Measurements from ENCODE around the gene DVL1. TPM values are rescaled to one million over a fixed set of nuclear protein-coding genes. Genes with fewer than 3 reads are reported as not detected.

Gene DVL1
- total RNA-seq, 2 experiments from 2014 or later = 33.0 to 34.0 TPM

- Mint-ChIP-seq H3K36me3 (ENCODE audit: low read depth) (peaks cover 4% of the 10 kb centered on the region), H3K9me3 (no peaks in the 10 kb centered on the region), H3K4me1 (peaks cover 25% of the 10 kb centered on the region), H3K27me3 (no peaks in the 10 kb centered on the region), H3K4me3 (peak overlapping the region; percentile 86), H3K27ac (peak overlapping the region; percentile 89)
- DNase-seq = no peak
- POLR2A ChIA-PET = interaction anchor here (1.0 kb wide), 1 partner anchor 71 kb away, joined by 3 read pairs; the partner anchor contains the start of gene AURKAIP1
- CTCF ChIA-PET = interaction anchor here (0.8 to 1.3 kb wide), 6 partner anchors 9 to 241 kb away, joined by 3 to 9 read pairs (median 3); no protein-coding TSS in a partner anchor
These were observed 44.6 kb downstream of the DVL1 start for GRCh38 chr1:1304331-1305299.

- CTCF ChIA-PET = interaction anchor here (1.2 kb wide), 1 partner anchor 11 kb away, joined by 3 read pairs; no protein-coding TSS in a partner anchor
- no peak for DNase-seq
- Mint-ChIP-seq H3K4me3 (no peak overlapping the region), H3K9me3 (no peaks in the 10 kb centered on the region), H3K36me3 (ENCODE audit: low read depth) (peaks cover 4% of the 10 kb centered on the region), H3K27me3 (no peaks in the 10 kb centered on the region), H3K27ac (no peak overlapping the region), H3K4me1 (peaks cover 25% of the 10 kb centered on the region)
- POLR2A ChIA-PET = no interaction called here
These were observed 45.5 kb downstream of the DVL1 start for GRCh38 chr1:1303736-1304135.

GRCh38 chr1:1302951-1303509 is 46.2 kb downstream of the DVL1 start:
- POLR2A ChIA-PET = no interaction called here
- Mint-ChIP-seq H3K27me3 (no peaks in the 10 kb centered on the region), H3K27ac (no peak overlapping the region), H3K9me3 (no peaks in the 10 kb centered on the region), H3K36me3 (ENCODE audit: low read depth) (peaks cover 4% of the 10 kb centered on the region), H3K4me1 (peaks cover 25% of the 10 kb centered on the region), H3K4me3 (no peak overlapping the region)
- no peak for DNase-seq
- CTCF ChIA-PET = interaction anchor here (1.2 kb wide), 1 partner anchor 12 kb away, joined by 3 read pairs; no protein-coding TSS in a partner anchor

- peaks cover 23% of the 10 kb centered on the region for H3K4me1 Mint-ChIP-seq
- no peak for DNase-seq
- POLR2A ChIA-PET = no interaction called here
- H3K27ac Mint-ChIP-seq = no peak overlapping the region
- CTCF ChIA-PET = no interaction called here
- no peak overlapping the region for H3K4me3 Mint-ChIP-seq
- H3K36me3 Mint-ChIP-seq (ENCODE audit: low read depth) = peaks cover 4% of the 10 kb centered on the region
- no peaks in the 10 kb centered on the region for H3K9me3 Mint-ChIP-seq
- H3K27me3 Mint-ChIP-seq = no peaks in the 10 kb centered on the region
These were observed 47.2 kb downstream of the DVL1 start for GRCh38 chr1:1302006-1302430.

GRCh38 chr1:1300352-1300739 is 48.9 kb downstream of the DVL1 start:
- Mint-ChIP-seq H3K27ac (no peak overlapping the region), H3K36me3 (ENCODE audit: low read depth) (peaks cover 4% of the 10 kb centered on the region), H3K9me3 (no peaks in the 10 kb centered on the region), H3K4me1 (peaks cover 9% of the 10 kb centered on the region), H3K27me3 (no peaks in the 10 kb centered on the region), H3K4me3 (no peak overlapping the region)
- ChIA-PET POLR2A (no interaction called here), CTCF (interaction anchor here (0.9 to 2.1 kb wide), 3 partner anchors 9 to 178 kb away, joined by 4 to 5 read pairs (median 4); no protein-coding TSS in a partner anchor)
- DNase-seq = no peak

GRCh38 chr1:1299686-1300351 is 49.4 kb downstream of the DVL1 start:
- DNase-seq = peak; percentile 33
- ChIA-PET POLR2A (no interaction called here), CTCF (interaction anchor here (0.9 to 2.1 kb wide), 3 partner anchors 8 to 177 kb away, joined by 4 to 5 read pairs (median 4); no protein-coding TSS in a partner anchor)
- H3K4me3 Mint-ChIP-seq = no peak overlapping the region
- peaks cover 7% of the 10 kb centered on the region for H3K4me1 Mint-ChIP-seq
- H3K36me3 Mint-ChIP-seq (ENCODE audit: low read depth) = peaks cover 7% of the 10 kb centered on the region
- H3K9me3 Mint-ChIP-seq = no peaks in the 10 kb centered on the region
- no peaks in the 10 kb centered on the region for H3K27me3 Mint-ChIP-seq
- no peak overlapping the region for H3K27ac Mint-ChIP-seq

GRCh38 chr1:1298861-1299685 is 50.1 kb downstream of the DVL1 start:
- Mint-ChIP-seq H3K27ac (no peak overlapping the region), H3K4me3 (no peak overlapping the region), H3K36me3 (ENCODE audit: low read depth) (peaks cover 7% of the 10 kb centered on the region), H3K27me3 (no peaks in the 10 kb centered on the region), H3K9me3 (no peaks in the 10 kb centered on the region), H3K4me1 (peaks cover 3% of the 10 kb centered on the region)
- CTCF ChIA-PET = no interaction called here
- DNase-seq = no peak
- POLR2A ChIA-PET = no interaction called here

GRCh38 chr1:1297802-1298424 is 51.3 kb downstream of the DVL1 start:
- no peaks in the 10 kb centered on the region for H3K4me1 Mint-ChIP-seq
- DNase-seq = no peak
- H3K4me3 Mint-ChIP-seq = no peak overlapping the region
- peaks cover 7% of the 10 kb centered on the region for H3K36me3 Mint-ChIP-seq (ENCODE audit: low read depth)
- CTCF ChIA-PET = interaction anchor here (0.6 kb wide), 1 partner anchor 16 kb away, joined by 3 read pairs; no protein-coding TSS in a partner anchor
- H3K27me3 Mint-ChIP-seq = no peaks in the 10 kb centered on the region
- POLR2A ChIA-PET = no interaction called here
- H3K27ac Mint-ChIP-seq = no peak overlapping the region
- H3K9me3 Mint-ChIP-seq = no peaks in the 10 kb centered on the region

GRCh38 chr1:1296070-1297061 is 52.9 kb downstream of the DVL1 start:
- H3K4me3 Mint-ChIP-seq = no peak overlapping the region

GRCh38 chr1:1295154-1295923 is 53.9 kb downstream of the DVL1 start:
- H3K27me3 Mint-ChIP-seq = no peaks in the 10 kb centered on the region
- H3K27ac Mint-ChIP-seq = no peak overlapping the region
- H3K4me3 Mint-ChIP-seq = no peak overlapping the region
- no peaks in the 10 kb centered on the region for H3K4me1 Mint-ChIP-seq
- no peaks in the 10 kb centered on the region for H3K9me3 Mint-ChIP-seq
- POLR2A ChIA-PET = no interaction called here
- CTCF ChIA-PET = interaction anchor here (0.9 to 1.1 kb wide), 2 partner anchors 10 to 173 kb away, joined by 3 read pairs; no protein-coding TSS in a partner anchor
- DNase-seq = no peak
- H3K36me3 Mint-ChIP-seq (ENCODE audit: low read depth) = peaks cover 7% of the 10 kb centered on the region

More at GRCh38 chr1:1296070-1297061, 52.9 kb downstream of the DVL1 start:
- ChIA-PET CTCF (interaction anchor here (0.9 to 1.2 kb wide), 3 partner anchors 9 to 391 kb away, joined by 3 read pairs; no protein-coding TSS in a partner anchor), POLR2A (no interaction called here)
- no peak for DNase-seq
- Mint-ChIP-seq H3K27ac (no peak overlapping the region), H3K4me1 (no peaks in the 10 kb centered on the region), H3K36me3 (ENCODE audit: low read depth) (peaks cover 7% of the 10 kb centered on the region), H3K9me3 (no peaks in the 10 kb centered on the region), H3K27me3 (no peaks in the 10 kb centered on the region)

Measured in activated CD4-positive, alpha-beta T cell treated with anti-CD3 and anti-CD28 coated beads, Interleukin-2, amount 10 ng/mL, durations not matched to agents 7 days and 5 days (primary cell).